ENCODE measurements around the gene MAN2A1. TPM values are rescaled to one million over a fixed set of nuclear protein-coding genes. Genes with fewer than 3 reads are reported as not detected.

The MAN2A1 gene
- total RNA-seq, 1 experiment from 2014 or later, result 128 TPM

GRCh38 chr5:109688630-109688969 is 1.1 kb upstream of the MAN2A1 start:
- Histone ChIP-seq H3K27me3 (replicated peaks; ENCODE audit: insufficient read depth, low read depth, low read length, poor library complexity) (no peaks in the 10 kb centered on the region), H3K4me3 (ENCODE audit: low read depth, low read length, poor library complexity, severe bottlenecking) (peak overlapping the region; percentile 91), H3K9me3 (ENCODE audit: low read depth, low read length, poor library complexity, severe bottlenecking) (peaks cover 8% of the 10 kb centered on the region), H3K36me3 (ENCODE audit: insufficient read depth, low read length, poor library complexity, severe bottlenecking) (no peaks in the 10 kb centered on the region), H3K27ac (ENCODE audit: low read depth, low read length, poor library complexity, severe bottlenecking) (peak overlapping the region; percentile 95), H3K4me1 (ENCODE audit: insufficient read depth, low read length, poor library complexity, severe bottlenecking) (peaks cover 23% of the 10 kb centered on the region)
- POLR2A ChIA-PET (ENCODE audit: low non-redundant PET), result interaction anchor here (0.7 to 1.0 kb wide), 2 partner anchors 75 to 432 kb away, joined by 3 read pairs; no protein-coding TSS in a partner anchor
- CTCF ChIA-PET, result interaction anchor here (1.8 kb wide), 1 partner anchor 77 kb away, joined by 12 read pairs; no protein-coding TSS in a partner anchor
- DNase-seq (ENCODE audit: low spot score), result peak; percentile 82
- intact Hi-C loops (cut with micrococcal nuclease; ENCODE audit: unreplicated experiment), result loop anchor here (2.0 to 10.0 kb wide), 7 partner anchors 44 to 1204 kb away; no protein-coding TSS in a partner anchor
- no peak for TF ChIP-seq EZH2 (IDR thresholded peaks at IDR 0.05; ENCODE audit: borderline replicate concordance, low read depth, low read length, poor library complexity, severe bottlenecking)
- TF ChIP-seq CTCF (conservative IDR thresholded peaks at IDR 0.05; ENCODE audit: low read depth, low read length), result peak; percentile 55
- TSS peak; percentile 87 for BruUV-seq (replicated peaks)

GRCh38 chr5:109688970-109689739 is 572 bp upstream of the MAN2A1 start:
- Histone ChIP-seq H3K4me3 (ENCODE audit: low read depth, low read length, poor library complexity, severe bottlenecking) (peak overlapping the region; percentile 91), H3K27ac (ENCODE audit: low read depth, low read length, poor library complexity, severe bottlenecking) (peak overlapping the region; percentile 95), H3K4me1 (ENCODE audit: insufficient read depth, low read length, poor library complexity, severe bottlenecking) (peaks cover 28% of the 10 kb centered on the region), H3K9me3 (ENCODE audit: low read depth, low read length, poor library complexity, severe bottlenecking) (peaks cover 8% of the 10 kb centered on the region), H3K27me3 (replicated peaks; ENCODE audit: insufficient read depth, low read depth, low read length, poor library complexity) (no peaks in the 10 kb centered on the region), H3K36me3 (ENCODE audit: insufficient read depth, low read length, poor library complexity, severe bottlenecking) (no peaks in the 10 kb centered on the region)
- BruUV-seq (replicated peaks), result no TSS peak
- ChIA-PET POLR2A (ENCODE audit: low non-redundant PET) (interaction anchor here (1.0 kb wide), 1 partner anchor 76 kb away, joined by 3 read pairs; no protein-coding TSS in a partner anchor), CTCF (interaction anchor here (1.8 kb wide), 1 partner anchor 78 kb away, joined by 12 read pairs; no protein-coding TSS in a partner anchor)
- intact Hi-C loops (cut with micrococcal nuclease; ENCODE audit: unreplicated experiment), result loop anchor here (1.0 to 10.0 kb wide), 8 partner anchors 44 to 1204 kb away; no protein-coding TSS in a partner anchor
- TF ChIP-seq CTCF (conservative IDR thresholded peaks at IDR 0.05; ENCODE audit: low read depth, low read length), result no peak
- no peak for TF ChIP-seq EZH2 (IDR thresholded peaks at IDR 0.05; ENCODE audit: borderline replicate concordance, low read depth, low read length, poor library complexity, severe bottlenecking)
- DNase-seq (ENCODE audit: low spot score), result peak; percentile 95

- Histone ChIP-seq H3K27me3 (replicated peaks; ENCODE audit: insufficient read depth, low read depth, low read length, poor library complexity) (no peaks in the 10 kb centered on the region), H3K9me3 (ENCODE audit: low read depth, low read length, poor library complexity, severe bottlenecking) (peaks cover 8% of the 10 kb centered on the region), H3K36me3 (ENCODE audit: insufficient read depth, low read length, poor library complexity, severe bottlenecking) (no peaks in the 10 kb centered on the region), H3K27ac (ENCODE audit: low read depth, low read length, poor library complexity, severe bottlenecking) (peak overlapping the region; percentile 95), H3K4me1 (ENCODE audit: insufficient read depth, low read length, poor library complexity, severe bottlenecking) (peaks cover 40% of the 10 kb centered on the region), H3K4me3 (ENCODE audit: low read depth, low read length, poor library complexity, severe bottlenecking) (peak overlapping the region; percentile 91)
- no peak for TF ChIP-seq CTCF (conservative IDR thresholded peaks at IDR 0.05; ENCODE audit: low read depth, low read length)
- TF ChIP-seq EZH2 (IDR thresholded peaks at IDR 0.05; ENCODE audit: borderline replicate concordance, low read depth, low read length, poor library complexity, severe bottlenecking), result no peak
- POLR2A ChIA-PET (ENCODE audit: low non-redundant PET), result interaction anchor here (0.7 kb wide), 1 partner anchor 1049 kb away, joined by 4 read pairs; no protein-coding TSS in a partner anchor
- BruUV-seq (replicated peaks), result no TSS peak
- peak; percentile 62 for DNase-seq (ENCODE audit: low spot score)
- intact Hi-C loops (cut with micrococcal nuclease; ENCODE audit: unreplicated experiment), result loop anchor here (5.0 to 10.0 kb wide), 4 partner anchors 67 to 364 kb away; partner anchors contain the start of gene PJA2
- CTCF ChIA-PET, result no interaction called here
Observed at GRCh38 chr5:109690242-109690974, 681 bp downstream of the MAN2A1 start.
